HG02852 (cell line): ENCODE data around the gene SMARCA4.
"Not testable (repeated sequence)": the region's sequence is repeated elsewhere in the genome, so short reads cannot be mapped to it uniquely, and the experiment has no call there.

ENCODE experiments used
- ATAC-seq: cut with Tn5 transposase; IDR thresholded peaks from one replicate; pipeline ENCODE4 v1.9.1; 2021; ENCODE audit warnings: mild to moderate bottlenecking, moderate library complexity; ENCODE audit not compliant: unreplicated experiment

The SMARCA4 gene

GRCh38 chr19:10975374-10976130, 14.7 kb downstream of the SMARCA4 start:
- no peak for ATAC-seq

- ATAC-seq: no peak
Observed at GRCh38 chr19:10976131-10976892, 15.5 kb downstream of the SMARCA4 start.

- ATAC-seq: no peak
Observed at GRCh38 chr19:10977742-10978092, 16.9 kb downstream of the SMARCA4 start.

- ATAC-seq: no peak
Observed at GRCh38 chr19:10979951-10980381, 19.1 kb downstream of the SMARCA4 start.

- no peak for ATAC-seq
Observed at GRCh38 chr19:10981252-10981895, 20.5 kb downstream of the SMARCA4 start.

- no peak for ATAC-seq
Observed at GRCh38 chr19:10983026-10983425, 22.2 kb downstream of the SMARCA4 start.

- no peak for ATAC-seq
Observed at GRCh38 chr19:10984166-10984735, 23.4 kb downstream of the SMARCA4 start.

GRCh38 chr19:10985502-10985901, 24.7 kb downstream of the SMARCA4 start:
- ATAC-seq: no peak

- no peak for ATAC-seq
Observed at GRCh38 chr19:10986301-10987127, 25.7 kb downstream of the SMARCA4 start.

- ATAC-seq: no peak
Observed at GRCh38 chr19:10987571-10988297, 26.9 kb downstream of the SMARCA4 start.

- ATAC-seq: no peak
Observed at GRCh38 chr19:10988380-10988779, 27.6 kb downstream of the SMARCA4 start.

GRCh38 chr19:10988921-10989320, 28.1 kb downstream of the SMARCA4 start:
- no peak for ATAC-seq

GRCh38 chr19:10991076-10991475, 30.2 kb downstream of the SMARCA4 start:
- ATAC-seq: no peak

GRCh38 chr19:10991521-10992081, 30.8 kb downstream of the SMARCA4 start:
- no peak for ATAC-seq

GRCh38 chr19:10992174-10992573, 31.3 kb downstream of the SMARCA4 start:
- ATAC-seq: not testable (repeated sequence)

- ATAC-seq: no peak
Observed at GRCh38 chr19:10995926-10996600, 35.2 kb downstream of the SMARCA4 start.

- ATAC-seq: no peak
Observed at GRCh38 chr19:10998045-10998533, 37.3 kb downstream of the SMARCA4 start.

GRCh38 chr19:10998666-10999065, 37.8 kb downstream of the SMARCA4 start:
- ATAC-seq: no peak

GRCh38 chr19:11005521-11005920, 44.7 kb downstream of the SMARCA4 start:
- ATAC-seq: no peak
